GM21367 (cell line): Measurements from ENCODE around the gene CENPU.
"Not testable (repeated sequence)": the region's sequence is repeated elsewhere in the genome, so short reads cannot be mapped to it uniquely, and the experiment has no call there.

ENCODE experiments used
- ATAC-seq: cut with Tn5 transposase; IDR thresholded peaks from one replicate; pipeline ENCODE4 v1.9.1; 2021; ENCODE audit not compliant: unreplicated experiment

Gene CENPU

DNA sequence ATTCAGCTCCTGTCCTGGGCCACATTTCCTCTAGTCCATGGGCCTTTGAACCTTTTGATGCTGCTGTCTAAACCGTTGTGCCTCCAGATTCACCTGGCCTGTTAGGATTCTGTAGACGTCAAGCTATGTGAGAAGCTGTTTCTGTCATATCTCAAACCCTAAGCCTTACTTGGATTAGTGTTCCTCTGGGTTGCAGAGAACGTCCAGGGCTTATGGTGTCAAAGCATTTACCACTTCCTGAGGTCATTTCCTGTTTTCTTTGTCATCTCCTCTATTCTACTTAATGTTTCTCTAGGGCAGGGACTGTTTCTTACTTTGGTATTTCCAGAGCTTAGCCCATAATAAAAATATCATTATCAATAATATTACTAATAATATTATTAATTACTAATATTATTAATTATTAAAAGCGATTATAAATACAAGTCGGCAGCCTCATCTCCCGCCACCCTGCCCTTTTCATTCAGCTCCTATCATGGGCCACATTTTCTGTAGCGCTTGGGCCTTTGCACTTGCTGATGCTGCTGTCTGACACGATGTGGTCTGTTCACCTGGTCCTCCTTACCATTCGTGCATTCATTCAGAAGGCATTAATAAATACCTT lies 65.3 kb downstream of the CENPU start:
- no peak for ATAC-seq

DNA sequence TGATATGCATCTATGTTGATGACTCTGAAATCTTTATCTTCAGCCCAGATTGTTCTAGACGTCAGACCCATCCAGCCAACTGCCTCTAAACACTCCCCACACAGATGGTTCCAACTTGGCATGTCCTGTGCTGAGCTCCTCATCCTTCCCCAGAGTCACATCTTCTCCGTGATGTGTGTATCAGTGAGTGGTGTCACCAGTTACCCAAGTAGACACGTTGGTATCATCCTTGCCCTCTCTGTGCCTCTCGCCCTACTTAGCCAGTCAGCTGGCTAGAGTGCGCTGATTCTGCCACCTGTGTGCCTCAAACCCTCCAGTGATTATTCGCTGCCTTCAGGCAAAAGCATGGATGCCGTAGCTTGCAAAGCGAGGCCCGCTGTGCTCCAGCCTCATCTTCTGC lies 65.8 kb downstream of the CENPU start:
- ATAC-seq, result no peak

- ATAC-seq, result no peak
Observed at GRCh38 chr4:184666670-184667069, 67.2 kb downstream of the CENPU start.

DNA sequence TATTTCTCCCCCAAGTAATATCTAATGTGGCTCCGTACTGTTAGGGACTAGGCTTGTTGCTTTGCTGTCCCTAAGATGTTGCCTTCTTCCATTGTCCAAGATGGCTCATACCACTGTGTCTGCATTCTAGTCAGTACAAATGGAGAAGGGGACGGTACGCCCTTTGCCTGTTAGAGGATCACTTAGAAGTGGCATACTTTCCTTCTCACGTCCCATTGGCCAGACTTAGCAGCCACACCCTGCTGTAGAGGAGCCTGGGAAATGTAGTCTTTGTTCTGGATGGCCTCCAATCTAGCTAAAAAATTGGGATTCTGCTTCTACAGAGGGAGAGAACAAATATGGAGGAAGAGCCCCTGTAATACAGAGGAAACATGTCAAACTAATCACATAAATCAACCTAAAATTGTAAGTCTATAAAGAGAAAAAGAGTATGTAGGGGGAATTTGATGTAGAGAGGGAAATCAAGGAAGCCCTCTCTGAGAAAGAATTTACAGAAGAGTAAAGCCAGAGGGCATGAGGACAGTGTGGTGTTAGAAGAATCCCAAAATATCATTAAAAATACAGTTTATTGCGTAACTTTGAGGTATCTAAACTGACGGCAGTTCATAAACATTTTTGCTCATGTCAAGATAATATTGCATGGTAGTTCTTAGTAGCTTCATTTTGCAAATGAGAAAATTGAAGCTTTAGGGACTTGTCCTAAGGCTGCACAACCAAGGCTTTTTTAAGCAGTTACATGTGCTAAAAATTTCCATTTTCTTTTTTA lies 69.3 kb downstream of the CENPU start:
- ATAC-seq, result no peak

- no peak for ATAC-seq
Observed at GRCh38 chr4:184662236-184662635, 71.7 kb downstream of the CENPU start.

- no peak for ATAC-seq
Observed at GRCh38 chr4:184660978-184661377, 72.9 kb downstream of the CENPU start.

DNA sequence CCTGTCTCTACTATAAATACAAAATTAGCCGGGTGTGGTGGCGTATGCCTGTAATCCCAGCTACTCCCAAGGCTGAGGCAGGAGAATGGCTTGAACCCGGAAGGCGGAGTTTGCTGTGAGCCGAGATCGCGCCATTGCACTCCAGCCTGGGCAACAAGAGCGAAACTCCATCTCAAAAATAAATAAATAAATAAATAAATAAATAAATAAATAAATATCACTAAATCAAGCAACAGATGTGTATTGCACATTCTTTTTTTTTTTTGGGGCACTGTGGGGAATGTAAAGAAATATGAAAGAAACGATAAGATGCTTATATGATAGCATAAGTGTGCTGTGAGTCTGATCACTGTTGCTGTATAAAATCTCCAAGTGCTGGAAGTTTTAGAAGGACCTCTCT lies 76.1 kb downstream of the CENPU start:
- not testable (repeated sequence) for ATAC-seq

GRCh38 chr4:184657144-184657543 lies 76.8 kb downstream of the CENPU start:
- no peak for ATAC-seq

DNA sequence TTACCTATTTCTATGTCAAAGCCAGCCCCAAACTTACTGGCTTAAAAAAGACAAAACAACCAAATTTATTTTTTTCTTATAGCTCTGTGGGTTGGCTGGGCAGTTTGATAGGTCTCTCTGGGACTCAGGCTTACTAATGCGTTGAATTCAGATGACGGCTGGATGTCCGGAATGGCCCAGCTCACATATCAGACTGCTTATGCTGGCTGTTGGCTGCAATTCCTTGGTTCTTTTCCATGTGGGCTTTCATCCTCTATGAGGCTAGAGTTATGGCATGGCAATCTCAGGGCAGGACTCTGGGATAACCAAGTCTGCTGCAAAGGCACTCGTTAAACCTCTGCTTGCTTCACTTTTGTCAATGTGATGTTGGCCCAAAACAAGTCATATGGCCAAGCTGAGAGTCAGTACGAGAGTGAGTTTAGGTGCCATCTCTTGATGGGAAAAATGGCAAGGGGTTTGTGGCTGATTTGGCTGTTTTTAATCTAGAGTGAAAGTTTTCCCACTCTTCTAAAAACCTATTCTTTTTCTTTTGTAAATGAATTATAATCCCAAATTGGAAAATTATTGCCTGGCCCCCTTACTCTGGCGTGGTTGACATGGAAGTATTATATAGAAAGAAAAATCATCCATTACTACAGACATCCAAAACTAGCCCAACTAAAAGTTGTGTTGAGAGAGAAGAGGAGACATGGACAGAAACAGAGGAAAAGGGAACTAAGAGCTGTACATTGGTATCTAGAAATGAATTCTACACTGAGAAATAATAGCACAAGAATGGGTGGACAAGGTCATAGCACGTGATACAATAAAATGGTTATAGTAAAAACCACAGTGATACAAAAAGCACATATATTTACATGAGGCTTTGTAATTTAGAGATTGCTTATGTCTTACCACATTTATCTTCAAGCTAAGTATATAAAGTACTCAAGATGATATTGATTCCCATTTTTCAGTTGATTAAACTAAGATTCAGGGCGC lies 77.7 kb downstream of the CENPU start:
- no peak for ATAC-seq

- no peak for ATAC-seq
Observed at GRCh38 chr4:184653650-184654049, 80.2 kb downstream of the CENPU start.

GRCh38 chr4:184652681-184653080 lies 81.2 kb downstream of the CENPU start:
- not testable (repeated sequence) for ATAC-seq

DNA sequence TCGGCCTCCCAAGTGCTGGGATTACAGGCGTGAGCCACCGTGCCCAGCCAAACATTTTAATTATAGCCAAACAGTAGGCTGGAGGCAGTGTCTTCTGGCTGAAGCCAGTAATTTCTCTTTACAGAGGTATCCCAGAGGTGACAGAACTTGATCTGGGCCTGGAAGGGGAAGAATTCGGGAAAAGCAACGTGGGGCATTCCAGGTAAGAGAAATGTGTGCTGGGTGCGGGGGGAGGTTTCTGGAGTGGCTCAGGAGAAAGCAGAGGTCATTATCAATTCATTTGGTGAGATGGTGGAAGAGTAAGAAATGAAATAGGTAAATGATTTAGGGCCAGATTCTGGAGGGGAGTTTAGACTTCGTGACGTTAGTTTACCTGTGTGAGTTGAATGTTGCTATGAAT lies 82.0 kb downstream of the CENPU start:
- ATAC-seq, result no peak

GRCh38 chr4:184649971-184650855 lies 83.7 kb downstream of the CENPU start:
- ATAC-seq, result peak; percentile 9

DNA sequence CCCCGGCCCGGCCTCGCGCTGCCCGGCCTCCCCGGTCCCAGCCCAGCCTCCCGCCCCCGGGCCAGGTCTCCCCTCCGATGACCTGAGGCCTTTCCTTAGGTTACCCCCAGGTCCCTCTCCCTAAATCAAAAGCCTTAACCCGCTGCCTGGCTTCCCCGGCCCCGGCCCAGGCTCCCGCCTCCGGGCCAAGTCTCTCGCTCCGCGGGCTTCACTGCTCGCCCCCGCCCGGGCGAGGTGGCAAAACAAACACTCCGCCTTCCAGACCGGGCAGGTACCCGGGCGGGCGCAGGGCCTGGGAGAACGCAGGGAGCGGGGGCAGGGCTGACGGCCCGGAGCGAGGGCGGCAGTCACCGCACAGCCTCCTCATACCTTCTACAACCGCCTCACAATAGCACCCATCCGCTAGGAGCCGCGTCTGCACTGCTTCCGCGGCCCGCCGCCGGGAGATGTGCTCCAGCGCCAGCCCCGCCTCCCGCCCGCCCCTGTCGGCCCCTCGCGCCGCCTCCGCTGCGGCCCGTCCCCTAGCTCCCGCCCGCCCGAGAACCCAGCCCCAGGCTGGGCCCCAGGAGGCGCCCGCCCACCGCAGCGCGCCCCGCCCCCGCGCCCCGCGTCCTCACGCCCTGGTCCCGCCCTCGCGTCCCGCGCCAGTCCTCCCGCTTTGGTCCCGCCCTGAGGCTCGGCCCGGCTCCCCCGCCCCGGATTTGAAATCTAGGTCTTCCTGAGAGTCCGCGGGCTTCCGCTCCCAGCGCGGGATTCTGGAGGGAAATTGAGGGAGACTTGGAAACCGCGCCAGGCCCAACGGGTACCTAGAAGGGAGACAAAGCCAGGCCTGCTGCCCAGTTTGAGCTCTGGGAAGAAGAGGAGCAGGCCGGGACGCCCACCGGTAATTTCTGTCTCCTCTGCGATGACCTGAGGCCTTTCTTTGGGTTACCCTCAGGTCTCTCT lies 84.6 kb downstream of the CENPU start, which contains the start of the genes CASP3 and PRIMPOL:
TSS of gene CASP3 (minus strand) at position 422 of the 945 bp plus-strand sequence. CDS start 10,994 bp downstream, outside the sequence.
TSS of gene PRIMPOL (plus strand) at position 713 of the 945 bp plus-strand sequence. CDS start 7,403 bp downstream, outside the sequence.
- peak; percentile 74 for ATAC-seq

DNA sequence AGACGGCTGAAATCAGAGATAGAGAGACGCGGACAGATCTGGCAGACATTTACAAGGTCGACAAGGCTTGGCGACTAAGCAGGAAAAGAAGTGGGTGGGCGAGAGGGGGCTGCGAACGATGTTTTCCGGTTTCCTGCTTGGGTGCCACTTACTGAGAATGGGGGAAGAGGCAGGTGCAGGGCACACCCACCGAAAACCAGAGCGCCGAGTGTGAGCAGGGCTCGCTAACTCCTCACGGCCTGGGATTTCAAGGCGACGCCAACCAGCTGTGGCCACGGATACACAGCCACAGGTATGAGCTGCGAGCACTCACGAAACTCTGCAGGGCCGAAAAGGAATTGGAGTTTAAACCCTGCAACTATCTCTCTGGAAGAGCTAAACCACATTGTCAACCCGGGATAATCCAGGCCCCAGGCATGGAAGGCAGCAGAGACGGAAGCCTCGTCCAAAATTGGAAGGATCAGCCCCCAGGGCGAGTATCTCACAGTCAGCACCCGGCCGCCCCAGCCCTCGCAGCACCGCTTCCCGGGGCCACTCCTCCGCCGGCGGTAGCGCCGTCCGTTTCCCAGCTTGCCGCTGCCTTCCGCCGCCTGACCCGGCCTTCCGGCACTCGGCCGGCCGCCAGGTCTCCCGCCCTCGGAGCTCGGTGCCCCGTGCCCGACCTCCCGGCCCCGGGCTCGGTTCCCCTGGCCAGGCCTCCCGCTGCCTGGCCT lies 85.4 kb downstream of the CENPU start:
- peak; percentile 24 for ATAC-seq

- ATAC-seq, result no peak
Observed at GRCh38 chr4:184648054-184648312, 85.9 kb downstream of the CENPU start.

DNA sequence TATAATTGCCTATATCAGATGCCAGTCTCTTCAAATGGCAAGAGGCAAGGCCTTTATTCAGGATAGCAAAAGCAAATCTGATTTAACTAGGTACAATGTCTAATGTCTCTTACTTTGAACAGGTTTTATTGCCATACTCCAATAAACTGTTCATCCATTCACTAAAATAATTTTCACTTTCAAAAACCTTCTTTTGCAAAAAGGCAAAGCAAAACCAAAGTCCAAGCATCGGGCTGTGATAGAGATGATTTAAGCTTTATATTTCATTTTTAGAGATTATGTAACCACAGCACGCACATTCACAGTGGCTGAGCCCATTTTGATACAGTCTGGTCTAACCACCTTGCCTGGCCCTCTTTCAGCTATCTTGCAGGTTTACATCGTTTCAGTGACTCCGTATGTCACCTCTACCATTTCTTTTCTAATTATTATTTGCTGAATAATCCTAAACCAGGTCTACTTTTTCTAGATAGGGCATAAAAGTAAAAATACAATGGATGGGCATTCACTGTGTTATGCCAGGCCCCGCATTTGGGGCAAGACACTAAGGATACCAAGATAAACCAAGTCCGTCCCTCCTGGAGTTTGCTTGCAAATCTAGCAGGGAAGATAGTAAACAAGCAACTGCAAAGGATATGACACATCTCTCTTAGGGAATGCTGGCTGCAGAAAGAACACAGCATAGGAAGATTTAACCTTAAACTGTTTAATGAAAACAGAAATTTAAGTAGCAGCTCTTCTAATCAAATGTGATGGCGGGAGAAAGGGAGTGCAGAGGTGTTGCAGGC lies 86.4 kb downstream of the CENPU start:
- no peak for ATAC-seq
